Lower leg skin (tissue), 3 donors: Measurements from ENCODE around the gene PGAM5.

ENCODE experiments used
- POLR2A ChIP-seq, 2 donors: fragments of 450-650 bp; IDR thresholded peaks; one replicate each; pipeline ENCODE4 v1.6.1; 2016 to 2017; ENCODE audit warnings: antibody characterized with exemption in 2 of 2, mild to moderate bottlenecking in 1 of 2, moderate library complexity in 1 of 2
- TF ChIP-seq, protein P1 (sequence below), 3 donors: fragments of 450-650 bp; IDR thresholded peaks; one replicate each; pipeline ENCODE4 v1.5.1; 2016; ENCODE audit warnings: antibody characterized with exemption in 3 of 3, mild to moderate bottlenecking in 3 of 3, moderate library complexity in 2 of 3

GRCh38 chr12:132708150-132708549 is 2.5 kb upstream of the PGAM5 start:
- no peak for TF ChIP-seq POLR2A (IDR thresholded peaks at IDR 0.05)
- TF ChIP-seq, protein P1, sequence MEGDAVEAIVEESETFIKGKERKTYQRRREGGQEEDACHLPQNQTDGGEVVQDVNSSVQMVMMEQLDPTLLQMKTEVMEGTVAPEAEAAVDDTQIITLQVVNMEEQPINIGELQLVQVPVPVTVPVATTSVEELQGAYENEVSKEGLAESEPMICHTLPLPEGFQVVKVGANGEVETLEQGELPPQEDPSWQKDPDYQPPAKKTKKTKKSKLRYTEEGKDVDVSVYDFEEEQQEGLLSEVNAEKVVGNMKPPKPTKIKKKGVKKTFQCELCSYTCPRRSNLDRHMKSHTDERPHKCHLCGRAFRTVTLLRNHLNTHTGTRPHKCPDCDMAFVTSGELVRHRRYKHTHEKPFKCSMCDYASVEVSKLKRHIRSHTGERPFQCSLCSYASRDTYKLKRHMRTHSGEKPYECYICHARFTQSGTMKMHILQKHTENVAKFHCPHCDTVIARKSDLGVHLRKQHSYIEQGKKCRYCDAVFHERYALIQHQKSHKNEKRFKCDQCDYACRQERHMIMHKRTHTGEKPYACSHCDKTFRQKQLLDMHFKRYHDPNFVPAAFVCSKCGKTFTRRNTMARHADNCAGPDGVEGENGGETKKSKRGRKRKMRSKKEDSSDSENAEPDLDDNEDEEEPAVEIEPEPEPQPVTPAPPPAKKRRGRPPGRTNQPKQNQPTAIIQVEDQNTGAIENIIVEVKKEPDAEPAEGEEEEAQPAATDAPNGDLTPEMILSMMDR (IDR thresholded peaks at IDR 0.05): no peak
